IMR-90 (cell line): ENCODE data around the gene LDHAL6B. TPM values are rescaled to one million over a fixed set of nuclear protein-coding genes. Genes with fewer than 3 reads are reported as not detected.

Experiments
- ATAC-seq: fragments of 200-7000 bp; cut with Tn5 transposase; 2 replicates; pipeline ENCODE4 v1.9.1; 2020; ENCODE audit warnings: low read depth, mild to moderate bottlenecking, moderate library complexity
- BruUV-seq: library from RNA; stranded (reverse); fragments of 400-500 nt; replicated peaks from 2 replicates; lab custom pipeline; 2021; lab: Mats Ljungman, UMichigan
- CTCF ChIA-PET: fragments of 300-600 bp; formaldehyde crosslinking; extraction: SDS; loops from one replicate; lab custom pipeline; 2021; ENCODE audit warnings: antibody characterized with exemption; lab: Yijun Ruan, JAX
- POLR2A ChIA-PET: fragments of 300-600 bp; sonication (Branson Sonifier 250); formaldehyde crosslinking; loops from one replicate; lab custom pipeline; 2022; ENCODE audit warnings: antibody characterized with exemption; ENCODE audit not compliant: unreplicated experiment; lab: Charles Lee
- DNase-seq: peaks from one replicate; pipeline ENCODE4 v3.0.0; 2013
- H2AFZ ChIP-seq: replicated peaks from 2 replicates; pipeline ENCODE3; 2013; ENCODE audit warnings: low read length, mild to moderate bottlenecking; ENCODE audit not compliant: poor library complexity
- H2AK5ac ChIP-seq: 2 replicates; pipeline ENCODE4 v1.6.1; 2013; ENCODE audit warnings: low read depth, low read length, inconsistent platforms
- H2AK9ac ChIP-seq: replicated peaks from 2 replicates; pipeline ENCODE3; 2013; ENCODE audit warnings: mild to moderate bottlenecking, low read depth, low read length, moderate library complexity; ENCODE audit not compliant: poor library complexity
- H2BK120ac ChIP-seq: 2 replicates; pipeline ENCODE4 v1.6.1; 2013; ENCODE audit warnings: low read depth, low read length, inconsistent platforms
- H2BK15ac ChIP-seq: 3 replicates; pipeline ENCODE4 v1.6.1; 2013; ENCODE audit warnings: low read depth, low read length, inconsistent platforms
- H2BK20ac ChIP-seq: 2 replicates; pipeline ENCODE4 v1.6.1; 2013; ENCODE audit warnings: low read depth, mild to moderate bottlenecking, inconsistent platforms, low read length, moderate library complexity
- H2BK5ac ChIP-seq: 2 replicates; pipeline ENCODE4 v1.6.1; 2013; ENCODE audit warnings: mild to moderate bottlenecking, low read depth, low read length, inconsistent platforms; ENCODE audit not compliant: poor library complexity, severe bottlenecking
- H3K14ac ChIP-seq: replicated peaks from 2 replicates; pipeline ENCODE4 v1.6.1; 2013; ENCODE audit warnings: low read depth, low read length, inconsistent platforms
- H3K18ac ChIP-seq: 2 replicates; pipeline ENCODE4 v1.6.1; 2013; ENCODE audit warnings: low read depth, low read length, control low read depth
- H3K23ac ChIP-seq: 2 replicates; pipeline ENCODE4 v1.6.1; 2013; ENCODE audit warnings: low read depth, low read length, inconsistent platforms
- H3K27ac ChIP-seq: 2 replicates; pipeline ENCODE4 v1.5.1; 2013; ENCODE audit warnings: mild to moderate bottlenecking, control low read depth, low read length; ENCODE audit not compliant: insufficient read depth
- H3K27me3 ChIP-seq: 2 replicates; pipeline ENCODE4 v1.6.1; 2013; ENCODE audit warnings: low read length; ENCODE audit not compliant: control insufficient read depth, insufficient read depth
- H3K36me3 ChIP-seq: 2 replicates; pipeline ENCODE4 v1.6.1; 2013; ENCODE audit warnings: low read length, mixed read lengths; ENCODE audit not compliant: control insufficient read depth, insufficient read depth
- H3K4ac ChIP-seq: 2 replicates; pipeline ENCODE4 v1.6.1; 2013; ENCODE audit warnings: low read depth, low read length, inconsistent platforms
- H3K4me1 ChIP-seq: 2 replicates; pipeline ENCODE4 v1.6.1; 2013; ENCODE audit warnings: low read length, mixed read lengths; ENCODE audit not compliant: control insufficient read depth, insufficient read depth
- H3K4me2 ChIP-seq: 2 replicates; pipeline ENCODE4 v1.6.1; 2013; ENCODE audit warnings: low read depth, mild to moderate bottlenecking, control low read depth, low read length, moderate library complexity
- H3K4me3 ChIP-seq: 2 replicates; pipeline ENCODE4 v1.5.1; 2013; ENCODE audit warnings: low read depth, mild to moderate bottlenecking, control low read depth, low read length, moderate library complexity; ENCODE audit not compliant: insufficient read depth
- H3K56ac ChIP-seq: 2 replicates; pipeline ENCODE4 v1.6.1; 2013; ENCODE audit warnings: low read length, inconsistent platforms; ENCODE audit not compliant: insufficient read depth; ENCODE audit errors: extremely low read depth
- H3K79me1 ChIP-seq, 2 experiments: 2 replicates each; pipeline ENCODE4 v1.6.1; 2013; ENCODE audit warnings: low read length in 2 of 2, inconsistent platforms in 1 of 2, low read depth in 1 of 2
- H3K9ac ChIP-seq: 2 replicates; pipeline ENCODE4 v1.6.1; 2013; ENCODE audit warnings: low read depth, low read length, control low read depth
- H3K9me1 ChIP-seq: 2 replicates; pipeline ENCODE4 v1.6.1; 2013; ENCODE audit warnings: low read length, inconsistent platforms; ENCODE audit not compliant: insufficient read depth
- H3K9me3 ChIP-seq: 2 replicates; pipeline ENCODE4 v1.6.1; 2013; ENCODE audit warnings: low read length; ENCODE audit not compliant: control insufficient read depth, insufficient read depth
- H4K20me1 ChIP-seq: 2 replicates; pipeline ENCODE4 v1.6.1; 2013; ENCODE audit warnings: low read length, inconsistent platforms; ENCODE audit not compliant: insufficient read depth
- H4K5ac ChIP-seq: 2 replicates; pipeline ENCODE4 v1.6.1; 2013; ENCODE audit warnings: mild to moderate bottlenecking, low read depth, low read length, control low read depth
- H4K8ac ChIP-seq, 2 experiments: 2 replicates each; pipeline ENCODE4 v1.6.1; 2013; ENCODE audit warnings: low read depth in 2 of 2, low read length in 2 of 2, control low read depth in 1 of 2, inconsistent platforms in 1 of 2
- H4K91ac ChIP-seq: 2 replicates; pipeline ENCODE4 v1.6.1; 2013; ENCODE audit warnings: low read depth, low read length, inconsistent platforms; ENCODE audit not compliant: insufficient read depth
- BHLHE40 ChIP-seq: fragments of 150-350 bp; IDR thresholded peaks from 2 replicates; pipeline ENCODE4 v1.6.1; 2016; ENCODE audit warnings: mild to moderate bottlenecking, low read depth, low read length
- CEBPB ChIP-seq: IDR thresholded peaks from 2 replicates; pipeline ENCODE4 v1.6.1; 2012; ENCODE audit warnings: low read depth, low read length, improper control_type of control experiment
- CHD1 ChIP-seq: IDR thresholded peaks from 2 replicates; pipeline ENCODE4 v1.6.1; 2012; ENCODE audit warnings: low read depth, low read length, improper control_type of control experiment
- CTCF ChIP-seq: conservative IDR thresholded peaks from 2 replicates; pipeline ENCODE4 v1.5.1; 2012; ENCODE audit warnings: mild to moderate bottlenecking, low read depth, low read length, improper control_type of control experiment
- ELK1 ChIP-seq: fragments of 150-350 bp; IDR thresholded peaks from 2 replicates; pipeline ENCODE4 v1.6.1; 2016; ENCODE audit warnings: low read depth, mild to moderate bottlenecking, low read length, moderate library complexity, borderline replicate concordance
- FOS ChIP-seq: fragments of 150-350 bp; IDR thresholded peaks from 2 replicates; pipeline ENCODE4 v1.6.1; 2016; ENCODE audit warnings: low read depth, low read length
- MAFK ChIP-seq: IDR thresholded peaks from 2 replicates; pipeline ENCODE4 v1.6.1; 2012; ENCODE audit warnings: low read depth, low read length, improper control_type of control experiment
- MAZ ChIP-seq: IDR thresholded peaks from 2 replicates; pipeline ENCODE4 v1.6.1; 2012; ENCODE audit warnings: low read depth, mild to moderate bottlenecking, low read length, improper control_type of control experiment, moderate library complexity, borderline replicate concordance
- MXI1 ChIP-seq: IDR thresholded peaks from 2 replicates; pipeline ENCODE4 v1.6.1; 2012; ENCODE audit warnings: low read depth, mild to moderate bottlenecking, low read length, moderate library complexity, borderline replicate concordance
- NFE2L2 ChIP-seq: fragments of 150-350 bp; IDR thresholded peaks from 2 replicates; pipeline ENCODE4 v1.6.1; 2016; ENCODE audit warnings: low read depth, mild to moderate bottlenecking, low read length
- POLR2A ChIP-seq: IDR thresholded peaks from 2 replicates; pipeline ENCODE4 v1.6.1; 2012; ENCODE audit warnings: mild to moderate bottlenecking, low read depth, low read length
- RAD21 ChIP-seq: IDR thresholded peaks from 2 replicates; pipeline ENCODE4 v1.6.1; 2012; ENCODE audit warnings: low read length, improper control_type of control experiment
- RCOR1 ChIP-seq: IDR thresholded peaks from 2 replicates; pipeline ENCODE4 v1.6.1; 2012; ENCODE audit warnings: mild to moderate bottlenecking, low read length, improper control_type of control experiment; ENCODE audit not compliant: insufficient replicate concordance
- RFX5 ChIP-seq: IDR thresholded peaks from 2 replicates; pipeline ENCODE4 v1.8.0; 2012; ENCODE audit warnings: low read depth, mild to moderate bottlenecking, low read length, moderate library complexity
- SMC3 ChIP-seq: fragments of 150-350 bp; IDR thresholded peaks from 2 replicates; pipeline ENCODE4 v1.6.1; 2016; ENCODE audit warnings: low read depth, mild to moderate bottlenecking, antibody characterized with exemption, low read length, moderate library complexity
- USF2 ChIP-seq: fragments of 150-350 bp; IDR thresholded peaks from 2 replicates; pipeline ENCODE4 v1.6.1; 2017; ENCODE audit warnings: mild to moderate bottlenecking, antibody characterized with exemption, low read length, low read depth
- WGBS, 2 experiments: methylation state at CpG; one replicate each; pipeline versions ENCODE4 v1.1.5 to v1.1.7; 2013; ENCODE audit warnings: missing lambda C conversion rate in 2 of 2; ENCODE audit not compliant: insufficient read length in 1 of 2; ENCODE audit errors: extremely low coverage in 2 of 2; 5-methylcytosine and 5-hydroxymethylcytosine counted together
- dilution Hi-C: fragments of 300-500 bp; cut with HindIII; formaldehyde crosslinking; loops from one replicate; pipeline ENCODE4 v1.14.3; 2018; ENCODE audit warnings: low sequenced_read_pairs; ENCODE audit not compliant: unreplicated experiment
- in situ Hi-C: fragments of 300-500 bp; cut with MboI; formaldehyde crosslinking; loops from 3 replicates; pipeline ENCODE4 v1.14.3; 2019; ENCODE audit warnings: low sequenced_read_pairs, inconsistent platforms, mixed read lengths
- intact Hi-C: fragments of 100-400 bp; cut with micrococcal nuclease; formaldehyde crosslinking; loops from 2 replicates; pipeline ENCODE4 v1.10.0; 2022
- polyA plus RNA-seq, 3 experiments: library from polyadenylated mRNA; depleted of rRNA; stranded (reverse); fragments of >200 nt; gene quantifications; 2 replicates each; pipeline ENCODE4 v1.2.3, GENCODE V29; 2012; ENCODE audit warnings: low replicate concordance in 1 of 3
- total RNA-seq: library from RNA; depleted of rRNA; stranded (reverse); fragments of >200 nt; gene quantifications from 2 replicates; pipeline ENCODE4 v1.2.3, GENCODE V29; 2012

LDHAL6B gene
- total and polyA plus RNA-seq, 2 of the 4 experiments (the other 2 are of a cell fraction) = not detected

GRCh38 chr15:59244337-59244736, 37.7 kb downstream of the LDHAL6B start:
- Histone ChIP-seq H2BK120ac (no peak overlapping the region), H3K27me3 (no peaks in the 10 kb centered on the region), H3K4me1 (no peaks in the 10 kb centered on the region), H3K79me1 (peaks cover 27 to 32% of the 10 kb centered on the region in 2 experiments), H3K23ac (no peak overlapping the region), H2BK5ac (no peak overlapping the region), H3K56ac (no peak overlapping the region), H3K4me3 (no peak overlapping the region), H3K4ac (no peak overlapping the region), H3K9me3 (no peaks in the 10 kb centered on the region), H2BK15ac (no peak overlapping the region), H4K91ac (no peak overlapping the region), H3K36me3 (no peaks in the 10 kb centered on the region; the same call in 1 of the 2 replicates), H2AK9ac (no peak overlapping the region), H3K9me1 (0 out of 2 replicates have a peak, but pooled peaks cover 2% of the 10 kb centered on the region), H2AFZ (no peak overlapping the region), H3K18ac (no peak overlapping the region), H3K4me2 (no peak overlapping the region), H4K5ac (no peak overlapping the region), H2BK20ac (no peak overlapping the region), H2AK5ac (no peak overlapping the region), H4K8ac (no peak overlapping the region), H3K27ac (no peak overlapping the region), H3K14ac (no peak overlapping the region), H3K9ac (no peak overlapping the region), H4K20me1 (no peaks in the 10 kb centered on the region)
- dilution Hi-C loops (no loop called here), in situ Hi-C loops (loop anchor here (10.0 kb wide), 1 partner anchor 250 kb away; no protein-coding TSS in a partner anchor), intact Hi-C loops (no loop called here)
- TF ChIP-seq FOS = no peak
- TF ChIP-seq RCOR1 = no peak
- no peak for TF ChIP-seq POLR2A
- no peak for TF ChIP-seq MXI1
- TF ChIP-seq MAZ = no peak
- TF ChIP-seq NFE2L2 = no peak
- TF ChIP-seq RFX5 = no peak
- TF ChIP-seq SMC3 = no peak
- no peak for TF ChIP-seq CHD1
- no peak for TF ChIP-seq CEBPB
- no peak for TF ChIP-seq MAFK
- TF ChIP-seq RAD21 = no peak
- TF ChIP-seq USF2 = no peak
- no peak for TF ChIP-seq BHLHE40
- TF ChIP-seq ELK1 = no peak
- TF ChIP-seq CTCF = no peak
- DNase-seq (no peak), ATAC-seq (no peak)
- no TSS peak for BruUV-seq
- no CpG with 5 or more reads among the region's 3 CpGs for WGBS, 2 experiments
- POLR2A ChIA-PET = no interaction called here
- CTCF ChIA-PET = interaction anchor here (0.7 kb wide), 1 partner anchor 47 kb away, joined by 3 read pairs; no protein-coding TSS in a partner anchor
